H1 (cell line): ENCODE results near the gene RAPGEF1.

Source experiments
- CTCF ChIP-seq, 3 experiments: IDR thresholded peaks; 1 replicate in 2 of 3; 2 replicates in 1 of 3; pipeline versions ENCODE4 v1.5.1 to v1.6.1; 2011; ENCODE audit warnings: low read length in 3 of 3, mild to moderate bottlenecking in 3 of 3, inconsistent platforms in 2 of 3, low read depth in 1 of 3, moderate library complexity in 1 of 3; ENCODE audit not compliant: insufficient read depth in 1 of 3; ENCODE audit errors: control extremely low read depth in 1 of 3
- EZH2 ChIP-seq: fragments of 200-600 bp; sonication (generic); IDR thresholded peaks from 2 replicates; pipeline ENCODE4 v1.7.1; 2012; ENCODE audit warnings: low read depth, mild to moderate bottlenecking, moderate library complexity, low read length, inconsistent platforms; ENCODE audit not compliant: severe bottlenecking
- MAX ChIP-seq: IDR thresholded peaks from 2 replicates; pipeline ENCODE4 v1.6.1; 2012; ENCODE audit warnings: inconsistent platforms
- TAF1 ChIP-seq: IDR thresholded peaks from 2 replicates; pipeline ENCODE4 v1.6.1; 2011; ENCODE audit warnings: mild to moderate bottlenecking, low read depth, low read length
- TBP ChIP-seq: IDR thresholded peaks from 2 replicates; pipeline ENCODE4 v1.6.1; 2011; ENCODE audit warnings: low read depth, low read length, improper control_type of control experiment
- USF2 ChIP-seq: IDR thresholded peaks from 2 replicates; pipeline ENCODE4 v1.6.1; 2011; ENCODE audit warnings: low read length, improper control_type of control experiment

- TF ChIP-seq USF2: no peak
- no peak for TF ChIP-seq TAF1
- TF ChIP-seq MAX: no peak
- no peak for TF ChIP-seq TBP
- no peak for TF ChIP-seq CTCF (IDR thresholded peaks at IDR 0.05; ENCODE audit: control extremely low read depth in 1 of 3, insufficient read depth in 1 of 3, low read depth in 1 of 3, low read length in 3 of 3)
- TF ChIP-seq EZH2: no peak
Observed at GRCh38 chr9:131757549-131757948, 17.7 kb upstream of the RAPGEF1 start.
